Limb (tissue), 2 donors: Measurements from ENCODE around the gene CEACAM1.
"Not testable (repeated sequence)": the region's sequence is repeated elsewhere in the genome, so short reads cannot be mapped to it uniquely, and the experiment has no call there.

Experiments
- DNase-seq, 2 donors: peaks; one replicate each; pipeline ENCODE4 v3.0.0-alpha.2; 2016; ENCODE audit errors: extremely low spot score in 2 of 2

CEACAM1 gene

GRCh38 chr19:42475366-42475765 lies 52.9 kb downstream of the CEACAM1 start:
- no peak for DNase-seq

DNA sequence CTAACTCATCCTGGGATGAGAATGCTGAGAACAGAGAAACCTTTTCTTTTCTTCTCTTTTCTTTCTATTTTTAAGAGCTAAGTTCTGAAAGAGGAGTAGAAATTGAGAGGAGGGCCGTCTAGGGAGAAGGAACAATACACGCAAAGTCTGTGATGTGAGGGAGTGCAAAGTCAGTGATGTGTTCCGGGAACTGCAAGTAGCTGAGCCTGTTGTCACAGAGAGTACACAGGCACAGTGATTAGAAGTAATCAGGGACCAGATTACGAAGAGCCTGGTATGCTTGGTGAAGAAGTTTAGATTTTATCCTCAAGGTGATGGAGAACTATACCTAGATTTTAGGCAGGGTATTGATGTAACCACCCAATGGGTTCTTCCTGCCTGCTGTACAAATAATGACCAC lies 53.5 kb downstream of the CEACAM1 start:
- no peak for DNase-seq

GRCh38 chr19:42473686-42474085 lies 54.6 kb downstream of the CEACAM1 start:
- no peak for DNase-seq

DNA sequence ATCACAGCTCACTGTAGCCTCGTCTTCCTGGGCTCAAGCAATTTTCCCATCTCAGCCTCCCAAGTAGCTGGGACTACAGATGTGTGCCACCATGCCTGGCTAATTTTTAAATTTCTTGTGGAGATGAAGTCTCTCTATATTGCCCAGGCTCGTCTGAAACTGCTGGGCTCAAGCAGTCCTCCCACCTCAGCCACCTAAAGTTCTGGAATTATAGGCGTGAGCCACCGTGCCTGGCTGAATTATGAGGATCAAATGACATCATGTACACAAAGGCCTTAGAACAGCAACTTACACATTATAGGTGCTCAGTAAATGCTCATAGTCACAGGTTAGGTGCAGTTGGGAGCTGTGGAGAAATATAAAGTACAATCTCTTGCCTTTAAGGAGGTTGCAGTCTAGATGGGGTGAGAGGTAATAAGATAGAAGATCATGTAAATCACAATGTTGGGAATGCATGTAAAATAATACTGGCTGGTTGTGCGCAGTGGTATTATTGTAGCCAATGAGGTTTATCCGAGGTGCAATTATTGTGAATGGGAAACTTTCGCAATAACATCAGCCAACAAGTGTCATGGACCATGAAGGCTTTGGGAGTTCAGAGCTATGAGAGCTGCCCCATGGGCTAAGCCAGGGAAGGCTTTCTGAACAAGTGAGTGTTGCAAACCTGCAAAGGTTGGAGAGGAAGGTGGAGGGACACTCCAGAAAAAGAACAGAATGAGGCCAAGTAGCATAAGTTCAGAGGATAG lies 55.7 kb downstream of the CEACAM1 start:
- DNase-seq: no peak

- no peak for DNase-seq
Observed at GRCh38 chr19:42471554-42472249, 56.6 kb downstream of the CEACAM1 start.

DNA sequence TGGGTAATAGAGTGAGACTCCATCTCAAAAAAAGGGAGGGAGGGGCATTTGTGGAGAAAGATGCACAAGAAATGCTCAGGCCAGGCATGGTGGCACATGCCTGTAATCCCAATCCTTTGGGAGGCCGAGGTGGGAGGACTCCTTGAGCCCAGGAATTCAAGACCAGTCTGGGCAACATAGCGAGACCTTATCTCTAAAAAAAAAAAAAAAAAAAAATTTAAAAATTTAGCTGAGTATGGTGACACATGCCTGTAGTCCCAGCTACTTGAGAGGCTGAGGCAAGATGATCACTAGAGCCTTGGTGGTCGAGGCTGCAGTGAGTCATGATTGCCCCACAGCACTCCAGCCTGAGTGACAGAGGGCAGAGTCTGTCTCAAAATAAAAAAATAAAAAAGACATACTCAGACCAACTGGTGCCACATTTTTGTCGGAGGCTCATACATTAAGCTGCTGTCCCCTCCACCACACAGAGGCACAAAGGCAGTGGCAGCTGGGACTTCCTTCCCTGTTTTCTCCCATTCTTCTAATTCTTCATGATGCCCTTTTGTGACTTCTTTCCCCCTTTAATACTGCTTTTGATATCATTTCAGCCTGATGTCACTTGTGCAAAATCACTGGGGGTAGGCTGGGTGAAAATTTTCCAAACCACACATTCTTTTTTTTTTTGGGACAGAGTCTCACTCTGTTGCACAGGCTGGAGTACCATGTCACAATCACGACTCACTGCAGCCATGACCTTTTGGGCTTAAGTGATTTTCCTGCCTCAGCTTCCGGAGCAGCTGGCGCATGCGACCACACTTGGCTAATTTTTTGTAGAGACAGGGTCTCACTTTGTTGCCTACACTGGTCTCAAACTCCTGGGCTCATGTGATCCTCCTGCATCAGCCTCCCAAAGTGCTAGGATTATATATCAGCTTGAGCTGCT lies 58.7 kb downstream of the CEACAM1 start:
- DNase-seq: no peak

- no peak for DNase-seq
Observed at GRCh38 chr19:42468273-42468796, 59.9 kb downstream of the CEACAM1 start.

DNA sequence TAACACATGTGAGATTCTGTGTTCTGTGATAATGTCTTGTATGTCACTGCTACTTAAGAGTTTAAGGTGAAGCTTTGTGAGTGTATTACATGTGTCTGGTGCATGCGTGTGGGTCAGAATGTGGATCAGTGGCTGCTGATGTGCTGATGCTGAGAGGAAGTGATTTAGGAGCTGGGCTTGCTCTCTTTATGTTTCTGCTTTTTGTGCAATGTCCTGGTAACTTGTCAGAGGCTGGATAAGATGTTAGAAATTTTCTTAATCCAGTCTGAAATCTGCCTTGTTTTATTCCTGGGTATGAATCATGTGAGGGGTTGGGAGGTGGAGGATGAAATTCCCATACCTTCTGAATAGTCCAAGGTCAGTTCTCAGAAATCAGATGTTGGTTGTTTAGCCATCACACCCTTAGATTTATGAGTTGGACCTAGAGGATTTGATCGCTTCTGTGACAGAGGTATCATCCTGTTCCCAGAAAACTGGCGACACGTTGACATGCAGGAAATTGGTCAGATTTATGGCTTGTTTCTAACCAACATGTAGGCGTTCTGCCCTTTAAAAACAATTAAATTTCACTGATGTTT lies 61.0 kb downstream of the CEACAM1 start:
- DNase-seq: no peak

- DNase-seq: peak in 1 of 2 donors; percentile 23
Observed at GRCh38 chr19:42466521-42467182, 61.6 kb downstream of the CEACAM1 start.

GRCh38 chr19:42465827-42466280 lies 62.4 kb downstream of the CEACAM1 start:
- no peak for DNase-seq

- DNase-seq: no peak
Observed at GRCh38 chr19:42461700-42462324, 66.5 kb downstream of the CEACAM1 start.

DNA sequence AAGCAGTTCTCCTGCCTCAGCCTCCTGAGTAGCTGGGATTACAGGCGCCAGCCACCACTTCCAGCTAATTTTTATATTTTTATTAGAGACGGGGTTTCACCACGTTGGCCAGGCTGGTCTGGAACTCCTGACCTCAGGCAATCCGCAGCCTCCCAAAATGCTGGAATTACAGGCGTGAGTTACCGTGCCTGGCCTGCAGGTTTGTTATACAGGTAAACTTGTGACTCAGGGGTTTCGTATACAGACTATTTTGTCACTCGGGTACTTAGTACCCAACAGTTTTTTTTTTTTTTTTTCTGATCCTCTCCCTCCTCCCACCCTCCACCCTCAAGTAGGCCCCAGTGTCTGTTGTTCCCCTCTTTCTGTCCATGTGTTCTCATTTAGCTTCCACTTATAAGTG lies 67.0 kb downstream of the CEACAM1 start:
- DNase-seq: not testable (repeated sequence)

- no peak for DNase-seq
Observed at GRCh38 chr19:42459926-42460325, 68.4 kb downstream of the CEACAM1 start.
